Chondrocyte (in vitro differentiated cells): ENCODE results near the gene MAP2K3. TPM values are rescaled to one million over a fixed set of nuclear protein-coding genes. Genes with fewer than 3 reads are reported as not detected.

ENCODE experiments used
- DNase-seq: peaks from one replicate; pipeline ENCODE4 v3.0.0; 2021; ENCODE audit warnings: mixed read lengths, low spot score
- H3K27ac Mint-ChIP-seq: one replicate; pipeline ENCODE4 v1.8.0; 2021; ENCODE audit warnings: mild to moderate bottlenecking, moderate library complexity, mixed read lengths; ENCODE audit not compliant: unreplicated experiment
- H3K27me3 Mint-ChIP-seq: 2 replicates; pipeline ENCODE4 v1.8.0; 2021; ENCODE audit warnings: low read depth, mixed read lengths
- H3K36me3 Mint-ChIP-seq: 2 replicates; pipeline ENCODE4 v1.8.0; 2021; ENCODE audit warnings: low read depth, mixed read lengths
- H3K4me1 Mint-ChIP-seq: 2 replicates; pipeline ENCODE4 v1.8.0; 2021; ENCODE audit warnings: low read depth, mild to moderate bottlenecking, mixed read lengths
- H3K4me3 Mint-ChIP-seq: one replicate; pipeline ENCODE4 v1.8.0; 2021; ENCODE audit warnings: mild to moderate bottlenecking, moderate library complexity, mixed read lengths; ENCODE audit not compliant: unreplicated experiment
- H3K9me3 Mint-ChIP-seq: 2 replicates; pipeline ENCODE4 v1.8.0; 2021; ENCODE audit warnings: low read depth, mixed read lengths
- CTCF ChIP-seq: fragments of 200-600 bp; sonication (generic); IDR thresholded peaks from 2 replicates; pipeline ENCODE4 v1.5.0; 2021; ENCODE audit warnings: antibody characterized with exemption, mild to moderate bottlenecking, moderate library complexity
- long read RNA-seq: library from polyadenylated mRNA; stranded (forward); transcript quantifications from one replicate; pipeline ENCODE4 v2.0.0, GENCODE V29; 2021
- total RNA-seq: library from RNA; stranded (reverse); gene quantifications from 3 replicates; pipeline ENCODE4 v1.2.1, GENCODE V29; 2021

MAP2K3 gene
- 31.3 to 38.3 TPM (median 35.9 TPM) in 3 replicates for total RNA-seq
- long read RNA-seq, transcript MAP2K3-202 (12 exons, 2,303 nt), result major isoform, 88 of 112 reads
- long read RNA-seq, transcript MAP2K3-204 (13 exons, 2,401 nt), result minor isoform, 8 of 112 reads
- long read RNA-seq, partial matches to known transcripts, result 2 of 112 reads
- long read RNA-seq, other reads (novel, unspliced or antisense), result 14 of 112 reads

GRCh38 chr17:21284319-21285163 is at the start of gene MAP2K3:
TSS of gene MAP2K3 (plus strand) at chr17:21284711. CDS start at chr17:21284921, 210 bp downstream.
- peak; percentile 99 for DNase-seq
- Mint-ChIP-seq H3K27me3 (no peaks in the 10 kb centered on the region), H3K4me1 (peaks cover 56% of the 10 kb centered on the region), H3K27ac (peak within 1 kb of the TSS; percentile 94), H3K9me3 (no peaks in the 10 kb centered on the region), H3K36me3 (no peaks in the 10 kb centered on the region), H3K4me3 (peak within 1 kb of the TSS; percentile 88)
- TF ChIP-seq CTCF, result no peak

- Mint-ChIP-seq H3K27ac (no peak overlapping the region), H3K9me3 (peaks cover 11% of the 10 kb centered on the region), H3K36me3 (peaks cover 1% of the 10 kb centered on the region), H3K4me1 (no peaks in the 10 kb centered on the region), H3K4me3 (no peak overlapping the region), H3K27me3 (no peaks in the 10 kb centered on the region)
- TF ChIP-seq CTCF, result no peak
- DNase-seq, result no peak
Observed at GRCh38 chr17:21235921-21236320, 48.6 kb upstream of the MAP2K3 start.

GRCh38 chr17:21239680-21240368 is 44.7 kb upstream of the MAP2K3 start:
- no peaks in the 10 kb centered on the region for H3K4me1 Mint-ChIP-seq
- no peaks in the 10 kb centered on the region for H3K9me3 Mint-ChIP-seq
- no peaks in the 10 kb centered on the region for H3K27me3 Mint-ChIP-seq
- no peak overlapping the region for H3K4me3 Mint-ChIP-seq
- no peak overlapping the region for H3K27ac Mint-ChIP-seq
- peak; percentile 74 for TF ChIP-seq CTCF
- no peaks in the 10 kb centered on the region for H3K36me3 Mint-ChIP-seq
- DNase-seq, result no peak

GRCh38 chr17:21240369-21241055 is 44.0 kb upstream of the MAP2K3 start:
- no peak overlapping the region for H3K4me3 Mint-ChIP-seq
- DNase-seq, result no peak
- no peak for TF ChIP-seq CTCF
- no peaks in the 10 kb centered on the region for H3K9me3 Mint-ChIP-seq
- no peaks in the 10 kb centered on the region for H3K4me1 Mint-ChIP-seq
- H3K27ac Mint-ChIP-seq, result no peak overlapping the region
- H3K36me3 Mint-ChIP-seq, result no peaks in the 10 kb centered on the region
- H3K27me3 Mint-ChIP-seq, result no peaks in the 10 kb centered on the region

GRCh38 chr17:21241564-21241963 is 42.9 kb upstream of the MAP2K3 start:
- no peaks in the 10 kb centered on the region for H3K9me3 Mint-ChIP-seq
- H3K4me3 Mint-ChIP-seq, result no peak overlapping the region
- no peaks in the 10 kb centered on the region for H3K36me3 Mint-ChIP-seq
- TF ChIP-seq CTCF, result no peak
- no peaks in the 10 kb centered on the region for H3K27me3 Mint-ChIP-seq
- DNase-seq, result no peak
- H3K4me1 Mint-ChIP-seq, result no peaks in the 10 kb centered on the region
- no peak overlapping the region for H3K27ac Mint-ChIP-seq
